ENCODE results near the gene RPL13A. TPM values are rescaled to one million over a fixed set of nuclear protein-coding genes. Genes with fewer than 3 reads are reported as not detected.
A peak's percentile ranks its signal among the peaks of the same experiment; 100 is the strongest.

The RPL13A gene
- total and polyA plus RNA-seq, 2 of the 13 experiments (the other 11 are each of a cell fraction or from before 2014, with no cell fraction given): 2,601 to 3,407 TPM

DNA sequence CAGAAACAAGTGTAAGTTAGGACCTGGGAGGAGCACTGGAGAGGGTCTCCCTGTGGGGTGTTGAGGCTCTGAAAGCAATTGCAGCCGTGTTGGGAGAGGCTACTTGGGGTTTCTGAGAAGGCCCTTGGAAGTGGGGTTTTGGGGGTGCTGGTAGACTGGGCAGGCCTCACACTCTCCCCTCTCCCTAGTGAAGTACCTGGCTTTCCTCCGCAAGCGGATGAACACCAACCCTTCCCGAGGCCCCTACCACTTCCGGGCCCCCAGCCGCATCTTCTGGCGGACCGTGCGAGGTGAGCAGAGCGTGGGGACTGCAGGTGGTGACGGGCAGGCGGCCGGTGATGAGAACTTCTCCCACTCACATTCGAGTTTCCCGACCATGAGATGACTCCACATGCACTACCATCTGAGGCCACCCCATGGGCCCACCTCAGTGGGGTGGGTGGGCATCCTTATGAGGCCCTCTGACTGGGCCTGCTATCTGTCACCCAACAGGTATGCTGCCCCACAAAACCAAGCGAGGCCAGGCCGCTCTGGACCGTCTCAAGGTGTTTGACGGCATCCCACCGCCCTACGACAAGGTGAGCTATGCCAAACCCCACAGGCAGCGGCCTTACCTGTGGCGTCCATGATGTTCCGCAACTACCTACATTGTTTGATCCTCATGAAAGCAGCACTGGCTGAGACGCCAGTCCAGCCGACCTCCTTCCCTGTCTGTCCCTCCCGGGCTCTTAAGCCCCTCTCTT, 3.0 kb downstream of the RPL13A start (continued):
- TF ChIP-seq, protein P1, sequence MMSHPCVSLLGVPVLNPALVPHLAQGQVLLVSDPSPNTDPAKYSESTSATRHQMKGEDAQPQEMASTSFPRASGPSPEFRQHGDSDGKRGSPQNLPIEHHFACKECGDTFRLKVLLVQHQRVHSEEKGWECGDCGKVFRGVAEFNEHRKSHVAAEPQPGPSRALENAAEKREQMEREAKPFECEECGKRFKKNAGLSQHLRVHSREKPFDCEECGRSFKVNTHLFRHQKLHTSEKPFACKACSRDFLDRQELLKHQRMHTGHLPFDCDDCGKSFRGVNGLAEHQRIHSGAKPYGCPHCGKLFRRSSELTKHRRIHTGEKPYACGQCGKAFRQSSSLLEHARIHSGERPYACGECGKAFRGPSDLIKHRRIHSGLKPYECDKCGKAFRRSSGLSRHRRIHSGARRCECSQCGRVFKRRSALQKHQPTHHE (CRISPR knock-in tag; IDR thresholded peaks at IDR 0.05; ENCODE audit: borderline replicate concordance): 0 out of 2 replicates have a peak, but pooled peaks have one; percentile 50
- TF ChIP-seq RBM22 (optimal IDR thresholded peaks at IDR 0.05; ENCODE audit: low read length) (peak; percentile 80), ZNF768 (CRISPR knock-in tag; IDR thresholded peaks at IDR 0.05) (0 out of 2 replicates have a peak, but pooled peaks have one; percentile 25), SP1 (IDR thresholded peaks at IDR 0.05) (no peak), SP1 (CRISPR knock-in tag; IDR thresholded peaks at IDR 0.05) (no peak), SRY (CRISPR knock-in tag; IDR thresholded peaks at IDR 0.05) (0 out of 2 replicates have a peak, but pooled peaks have one; percentile 26), ZNF431 (CRISPR knock-in tag; IDR thresholded peaks at IDR 0.05; ENCODE audit: borderline replicate concordance, low read depth) (no peak), SSRP1 (CRISPR knock-in tag; IDR thresholded peaks at IDR 0.05) (peak; percentile 16; the same call in 1 of the 2 replicates)
- TF ChIP-seq, protein P2, sequence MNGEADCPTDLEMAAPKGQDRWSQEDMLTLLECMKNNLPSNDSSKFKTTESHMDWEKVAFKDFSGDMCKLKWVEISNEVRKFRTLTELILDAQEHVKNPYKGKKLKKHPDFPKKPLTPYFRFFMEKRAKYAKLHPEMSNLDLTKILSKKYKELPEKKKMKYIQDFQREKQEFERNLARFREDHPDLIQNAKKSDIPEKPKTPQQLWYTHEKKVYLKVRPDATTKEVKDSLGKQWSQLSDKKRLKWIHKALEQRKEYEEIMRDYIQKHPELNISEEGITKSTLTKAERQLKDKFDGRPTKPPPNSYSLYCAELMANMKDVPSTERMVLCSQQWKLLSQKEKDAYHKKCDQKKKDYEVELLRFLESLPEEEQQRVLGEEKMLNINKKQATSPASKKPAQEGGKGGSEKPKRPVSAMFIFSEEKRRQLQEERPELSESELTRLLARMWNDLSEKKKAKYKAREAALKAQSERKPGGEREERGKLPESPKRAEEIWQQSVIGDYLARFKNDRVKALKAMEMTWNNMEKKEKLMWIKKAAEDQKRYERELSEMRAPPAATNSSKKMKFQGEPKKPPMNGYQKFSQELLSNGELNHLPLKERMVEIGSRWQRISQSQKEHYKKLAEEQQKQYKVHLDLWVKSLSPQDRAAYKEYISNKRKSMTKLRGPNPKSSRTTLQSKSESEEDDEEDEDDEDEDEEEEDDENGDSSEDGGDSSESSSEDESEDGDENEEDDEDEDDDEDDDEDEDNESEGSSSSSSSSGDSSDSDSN (CRISPR knock-in tag; IDR thresholded peaks at IDR 0.05): 0 out of 2 replicates have a peak, but pooled peaks have one; percentile 2

All from HepG2 (cell line).